ENCODE measurements around the gene CAMSAP1. TPM values are rescaled to one million over a fixed set of nuclear protein-coding genes. Genes with fewer than 3 reads are reported as not detected.

The CAMSAP1 gene
- total RNA-seq, 1 experiment from 2014 or later = 24.8 TPM

GRCh38 chr9:135835131-135835530 is 72.2 kb downstream of the CAMSAP1 start:
- ChIA-PET CTCF (no interaction called here), POLR2A (no interaction called here)
- BruUV-seq (replicated peaks) = no TSS peak
- Histone ChIP-seq H3K36me3 (ENCODE audit: control insufficient read depth, insufficient read depth, low read length) (no peaks in the 10 kb centered on the region), H3K9me3 (ENCODE audit: control insufficient read depth, insufficient read depth, low read depth, low read length) (no peaks in the 10 kb centered on the region), H3K27me3 (ENCODE audit: control insufficient read depth, insufficient read depth, low read length) (no peaks in the 10 kb centered on the region), H3K4me3 (ENCODE audit: low read depth in 2 of 2, low read length in 2 of 2) (no peak overlapping the region), H3K4me1 (ENCODE audit: control insufficient read depth, insufficient read depth, low read length) (no peaks in the 10 kb centered on the region), H3K27ac (ENCODE audit: low read length) (no peak overlapping the region)
- no peak for DNase-seq (ENCODE audit: low read depth, low spot score)
- intact Hi-C loops (cut with micrococcal nuclease; ENCODE audit: unreplicated experiment) = no loop called here
- TF ChIP-seq TCF7L2 (IDR thresholded peaks at IDR 0.05; ENCODE audit: low read depth, low read length) (no peak), POLR2AphosphoS5 (IDR thresholded peaks at IDR 0.05; ENCODE audit: low read depth, low read length) (no peak), REST (IDR thresholded peaks at IDR 0.05; ENCODE audit: insufficient read depth in 1 of 2, low read depth in 2 of 2, low read length in 1 of 2) (no peak), CTCF (IDR thresholded peaks at IDR 0.05) (no peak), SIN3A (IDR thresholded peaks at IDR 0.05; ENCODE audit: borderline replicate concordance, insufficient read depth, low read depth, low read length) (no peak)
- ATAC-seq = no peak
- in situ Hi-C loops (cut with HindIII; ENCODE audit: low pct_unique_long_range_greater_than_20kb, low sequenced_read_pairs) = no loop called here

GRCh38 chr9:135833864-135834263 is 73.5 kb downstream of the CAMSAP1 start:
- no peaks in the 10 kb centered on the region for H3K36me3 ChIP-seq (ENCODE audit: control insufficient read depth, insufficient read depth, low read length)
- no peaks in the 10 kb centered on the region for H3K27me3 ChIP-seq (ENCODE audit: control insufficient read depth, insufficient read depth, low read length)
- in situ Hi-C loops (cut with HindIII; ENCODE audit: low pct_unique_long_range_greater_than_20kb, low sequenced_read_pairs) = no loop called here
- ATAC-seq (no peak), DNase-seq (ENCODE audit: low read depth, low spot score) (no peak)
- no peaks in the 10 kb centered on the region for H3K9me3 ChIP-seq (ENCODE audit: control insufficient read depth, insufficient read depth, low read depth, low read length)
- H3K4me3 ChIP-seq (ENCODE audit: low read depth in 2 of 2, low read length in 2 of 2) = no peak overlapping the region
- TF ChIP-seq REST (IDR thresholded peaks at IDR 0.05; ENCODE audit: insufficient read depth in 1 of 2, low read depth in 2 of 2, low read length in 1 of 2) (no peak), POLR2AphosphoS5 (IDR thresholded peaks at IDR 0.05; ENCODE audit: low read depth, low read length) (no peak), SIN3A (IDR thresholded peaks at IDR 0.05; ENCODE audit: borderline replicate concordance, insufficient read depth, low read depth, low read length) (no peak), TCF7L2 (IDR thresholded peaks at IDR 0.05; ENCODE audit: low read depth, low read length) (no peak), CTCF (IDR thresholded peaks at IDR 0.05) (no peak)
- POLR2A ChIA-PET = no interaction called here
- H3K4me1 ChIP-seq (ENCODE audit: control insufficient read depth, insufficient read depth, low read length) = no peaks in the 10 kb centered on the region
- intact Hi-C loops (cut with micrococcal nuclease; ENCODE audit: unreplicated experiment) = no loop called here
- CTCF ChIA-PET = no interaction called here
- no peak overlapping the region for H3K27ac ChIP-seq (ENCODE audit: low read length)
- BruUV-seq (replicated peaks) = no TSS peak
